Mucosa of gallbladder (tissue), 1 donor: Measurements from ENCODE around the gene SHOC2. TPM values are rescaled to one million over a fixed set of nuclear protein-coding genes. Genes with fewer than 3 reads are reported as not detected.

ENCODE experiments used
- total RNA-seq: library from RNA; stranded (reverse); gene quantifications from one replicate; pipeline ENCODE4 v1.2.1, GENCODE V29; 2021
- donor health status: DM: no; HTN: no; CAD: no.

SHOC2 gene
- total RNA-seq, 1 donor from 2014 or later: 75.1 TPM

Other genes starting within 250 kb of the SHOC2 start
- 150 TPM for gene PDCD4, start 47.7 kb upstream of the SHOC2 start, total RNA-seq
- gene BBIP1, start 424 bp upstream of the SHOC2 start, total RNA-seq: 23.7 TPM
- 346 TPM for gene ADRA2A, start 157.4 kb downstream of the SHOC2 start, total RNA-seq